Measurements from ENCODE around the gene CCDC47.
A peak's percentile ranks its signal among the peaks of the same experiment; 100 is the strongest.

The CCDC47 gene

DNA sequence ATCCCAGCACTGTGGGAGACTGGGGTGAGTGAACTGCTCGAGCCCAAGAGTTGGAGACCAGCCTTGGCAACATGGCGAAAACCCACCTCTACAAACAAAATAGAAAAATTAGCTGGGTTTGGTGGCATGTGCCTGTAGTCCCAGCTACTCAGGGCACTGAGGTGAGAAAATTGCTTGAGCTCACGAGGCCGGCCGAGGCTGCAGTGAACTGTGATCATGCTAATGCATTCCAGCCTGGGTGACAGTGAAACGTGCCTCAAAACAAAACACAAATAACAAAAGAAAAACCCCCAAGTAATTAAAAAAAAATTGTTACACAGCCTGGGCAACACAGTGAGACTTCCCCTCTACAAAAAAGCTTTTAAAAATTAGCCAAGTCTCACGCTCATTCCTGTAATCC, 5.0 kb downstream of the CCDC47 start:
- TF ChIP-seq POLR2A (IDR thresholded peaks at IDR 0.05; ENCODE audit: low read depth, low read length) = no peak
- FAIRE-seq = no peak

DNA sequence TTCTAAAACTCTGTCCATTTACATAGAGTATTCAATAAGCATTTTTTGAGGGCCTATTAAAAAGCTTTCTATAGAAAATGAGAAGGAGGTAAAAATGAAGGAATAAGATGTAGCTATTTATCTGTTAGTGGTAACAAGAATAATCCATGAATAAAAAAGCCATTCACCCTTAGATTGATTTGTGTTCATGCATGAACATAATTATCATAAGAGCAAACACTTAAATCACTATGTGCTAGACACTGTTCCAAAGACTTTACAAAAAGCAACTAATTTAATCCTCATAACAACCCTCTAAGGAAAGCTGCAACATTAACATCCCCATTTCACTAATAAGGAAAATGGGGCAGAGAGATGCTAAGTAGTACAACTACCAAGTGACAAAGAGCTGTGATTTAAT, 6.6 kb downstream of the CCDC47 start:
- no peak for TF ChIP-seq POLR2A (IDR thresholded peaks at IDR 0.05; ENCODE audit: low read depth, low read length)
- FAIRE-seq (no peak), DNase-seq (ENCODE audit: insufficient read length, low spot score) (no peak)

More for the DNA sequence above, 5.0 kb downstream of the CCDC47 start:
- no peak for DNase-seq (ENCODE audit: insufficient read length, low spot score)

DNA sequence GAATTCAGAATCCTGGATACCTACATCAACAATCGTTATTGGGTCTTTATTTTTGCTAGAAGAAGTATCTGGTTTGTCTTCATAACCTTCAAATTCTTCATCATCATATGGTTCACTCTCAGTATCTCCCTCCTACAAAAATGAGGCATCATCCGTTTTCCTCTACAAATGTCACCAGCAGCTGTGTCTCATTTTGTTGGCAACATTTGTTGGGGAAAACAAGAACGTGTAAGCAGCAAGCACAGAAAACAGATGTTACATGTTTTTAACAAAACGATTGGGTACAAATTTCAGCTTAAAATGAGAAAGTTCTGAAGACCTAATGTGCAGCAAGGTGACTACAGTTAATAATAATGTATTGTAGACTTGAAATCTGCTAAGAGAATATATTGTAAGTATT, 8.7 kb downstream of the CCDC47 start:
- no peak for TF ChIP-seq POLR2A (IDR thresholded peaks at IDR 0.05; ENCODE audit: low read depth, low read length)
- FAIRE-seq = no peak
- DNase-seq (ENCODE audit: insufficient read length, low spot score) = no peak

DNA sequence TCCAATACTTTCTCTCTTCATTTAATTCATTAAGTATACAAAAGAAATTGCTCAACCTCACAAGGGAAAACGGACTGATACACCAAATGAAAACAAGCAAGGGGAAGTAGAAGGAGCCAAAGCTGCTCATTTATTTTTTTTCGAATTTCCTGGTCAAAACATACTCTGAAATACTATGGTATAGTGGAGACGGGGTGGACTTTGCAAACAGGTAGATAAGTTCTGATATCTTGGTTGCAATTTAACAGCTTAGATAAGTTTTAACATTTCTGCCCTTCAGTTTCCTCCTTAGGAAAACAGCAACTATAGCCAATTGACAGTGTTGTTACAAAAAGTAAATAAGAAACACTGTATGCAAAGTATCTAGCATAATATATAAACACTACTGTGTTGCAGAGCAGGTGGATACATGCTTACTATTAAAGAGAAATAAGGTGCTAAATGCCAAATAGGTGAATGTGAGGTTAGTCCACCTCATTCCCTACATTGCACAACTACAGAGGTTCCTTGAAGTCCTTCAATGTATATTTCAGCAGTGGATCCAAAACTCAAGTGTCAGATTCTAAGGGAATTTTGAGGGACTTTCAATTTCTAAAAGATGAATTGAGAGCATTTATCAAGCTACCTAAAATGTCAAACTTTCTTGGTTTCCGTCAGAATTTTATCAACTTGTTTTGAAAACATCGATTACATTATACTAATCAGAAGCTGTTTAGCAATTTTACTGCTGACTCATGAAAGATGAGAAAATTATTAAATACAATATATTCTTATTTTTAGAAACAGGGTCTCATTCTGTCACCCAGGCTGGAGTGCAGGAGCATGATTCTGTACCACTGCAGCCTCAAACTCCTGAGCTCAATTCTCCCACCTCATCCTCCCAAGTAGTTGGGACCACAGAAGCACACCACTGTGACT, 11.0 kb downstream of the CCDC47 start:
- TF ChIP-seq POLR2A (IDR thresholded peaks at IDR 0.05; ENCODE audit: low read depth, low read length) = no peak
- DNase-seq (ENCODE audit: insufficient read length, low spot score) (no peak), FAIRE-seq (no peak)

DNA sequence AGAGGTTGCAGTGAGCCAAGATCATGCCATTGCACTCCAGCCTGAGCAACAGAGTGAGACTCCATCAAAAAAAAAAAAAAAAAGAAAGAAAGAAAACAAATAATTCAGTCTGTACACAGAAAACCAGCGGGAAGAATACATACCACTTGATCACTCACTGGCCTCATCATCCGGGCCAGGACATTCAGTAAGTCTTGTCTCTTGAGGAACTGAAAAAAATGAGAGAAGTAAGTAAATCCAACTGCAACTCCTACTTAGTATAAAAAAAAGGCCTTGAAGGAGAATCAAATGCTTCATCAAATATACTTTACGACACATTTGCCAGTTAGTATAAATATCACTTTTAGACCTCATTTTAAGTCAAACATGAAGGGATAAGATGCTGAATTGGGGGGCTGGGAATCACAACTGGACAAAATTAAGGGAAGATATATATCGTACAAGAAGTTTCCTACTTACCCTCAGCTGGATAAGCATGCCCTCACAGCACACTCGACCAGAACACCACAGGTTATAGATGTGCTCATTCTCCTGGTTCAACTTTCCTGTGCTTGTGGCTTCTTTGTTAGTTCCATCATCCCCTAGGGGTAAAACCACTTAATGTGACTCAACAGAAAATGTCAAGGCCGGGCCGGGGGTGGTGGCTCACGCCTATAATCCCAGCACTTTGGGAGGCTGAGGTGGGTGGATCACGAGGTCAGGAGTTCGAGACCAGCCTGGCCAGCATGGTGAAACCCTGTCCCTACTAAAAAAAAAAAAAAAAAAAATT, 12.4 kb downstream of the CCDC47 start:
- no peak for FAIRE-seq
- no peak for DNase-seq (ENCODE audit: insufficient read length, low spot score)
- no peak for TF ChIP-seq POLR2A (IDR thresholded peaks at IDR 0.05; ENCODE audit: low read depth, low read length)

DNA sequence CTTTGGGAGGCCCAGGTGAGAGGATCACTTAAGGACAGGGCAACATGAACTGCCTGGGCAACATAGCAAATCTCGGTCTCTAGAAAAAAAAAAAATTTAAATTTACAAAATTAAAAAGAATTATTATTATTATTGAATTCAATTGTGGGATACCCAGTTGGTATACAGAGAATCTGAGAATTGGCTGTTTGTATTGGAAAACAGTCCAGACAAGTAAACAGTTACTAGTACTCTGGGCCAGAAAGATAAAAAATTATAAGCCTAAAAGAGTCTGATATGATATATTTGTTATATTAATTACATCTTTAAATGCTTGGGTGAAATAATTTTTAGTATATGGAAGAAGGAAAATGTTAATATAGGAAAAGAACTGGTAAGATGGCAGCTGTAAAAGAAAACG, 15.0 kb downstream of the CCDC47 start:
- TF ChIP-seq POLR2A (IDR thresholded peaks at IDR 0.05; ENCODE audit: low read depth, low read length) = no peak
- no peak for FAIRE-seq
- no peak for DNase-seq (ENCODE audit: insufficient read length, low spot score)

DNA sequence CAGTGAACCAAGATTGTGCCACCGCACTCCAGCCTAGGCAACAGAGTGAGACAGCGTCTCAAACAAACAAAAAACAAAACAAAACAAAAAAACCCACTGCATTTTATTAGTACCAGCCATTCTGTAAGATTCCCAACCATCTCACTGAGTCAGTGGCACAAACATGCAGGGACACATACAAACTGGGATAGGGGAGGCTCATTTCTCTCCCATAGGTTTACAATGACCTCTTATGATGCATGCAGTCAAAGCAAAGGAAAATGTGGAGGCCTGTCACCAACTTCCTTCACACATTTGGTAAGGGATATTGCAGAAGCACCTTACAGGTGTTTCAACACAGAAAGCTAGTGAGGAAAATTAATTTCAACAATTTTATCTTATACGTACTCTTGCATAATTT, 19.4 kb downstream of the CCDC47 start:
- FAIRE-seq = no peak

DNA sequence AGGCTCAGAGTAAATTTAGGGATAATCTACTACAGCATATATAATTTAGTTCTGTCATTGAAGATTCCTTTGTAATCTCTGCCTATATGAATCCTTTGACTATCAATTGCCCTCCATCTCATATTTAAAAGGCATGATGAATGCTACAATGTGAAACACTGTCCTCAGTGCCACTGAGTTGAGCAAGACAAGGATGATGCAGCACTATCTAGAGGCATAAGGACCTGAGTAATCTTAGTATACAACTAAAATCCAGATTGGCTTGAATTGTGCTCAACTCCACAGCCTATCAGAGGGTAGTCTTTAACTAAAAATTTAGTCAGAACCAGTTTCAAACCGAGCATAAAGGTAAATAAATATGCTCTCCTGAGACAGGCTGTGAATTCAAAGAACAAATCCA, 20.2 kb downstream of the CCDC47 start:
- no peak for DNase-seq (ENCODE audit: insufficient read length, low spot score)
- FAIRE-seq = no peak
- TF ChIP-seq POLR2A (IDR thresholded peaks at IDR 0.05; ENCODE audit: low read depth, low read length) = no peak

More for the DNA sequence above, 19.4 kb downstream of the CCDC47 start:
- no peak for TF ChIP-seq POLR2A (IDR thresholded peaks at IDR 0.05; ENCODE audit: low read depth, low read length)
- DNase-seq (ENCODE audit: insufficient read length, low spot score) = no peak

DNA sequence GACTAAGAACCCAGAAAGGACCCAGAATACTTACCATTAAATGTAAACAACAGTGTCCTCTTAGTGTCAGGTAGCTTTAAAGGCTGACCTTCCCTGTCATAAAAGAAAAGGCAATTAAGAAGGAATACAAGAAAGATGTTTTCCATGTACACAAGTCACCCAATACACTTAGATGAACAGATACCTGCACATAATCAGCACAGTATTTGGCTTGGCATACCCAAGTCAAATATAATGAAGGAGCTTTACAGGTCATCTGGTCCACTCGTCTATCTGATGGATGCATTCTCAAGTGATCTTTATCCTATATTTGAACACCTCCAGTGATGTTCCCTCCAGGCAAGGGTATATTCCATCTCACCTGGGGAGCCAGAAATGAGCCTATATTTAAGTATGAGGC, 20.7 kb downstream of the CCDC47 start:
- FAIRE-seq (no peak), DNase-seq (ENCODE audit: insufficient read length, low spot score) (no peak)
- TF ChIP-seq POLR2A (IDR thresholded peaks at IDR 0.05; ENCODE audit: low read depth, low read length) = no peak

DNA sequence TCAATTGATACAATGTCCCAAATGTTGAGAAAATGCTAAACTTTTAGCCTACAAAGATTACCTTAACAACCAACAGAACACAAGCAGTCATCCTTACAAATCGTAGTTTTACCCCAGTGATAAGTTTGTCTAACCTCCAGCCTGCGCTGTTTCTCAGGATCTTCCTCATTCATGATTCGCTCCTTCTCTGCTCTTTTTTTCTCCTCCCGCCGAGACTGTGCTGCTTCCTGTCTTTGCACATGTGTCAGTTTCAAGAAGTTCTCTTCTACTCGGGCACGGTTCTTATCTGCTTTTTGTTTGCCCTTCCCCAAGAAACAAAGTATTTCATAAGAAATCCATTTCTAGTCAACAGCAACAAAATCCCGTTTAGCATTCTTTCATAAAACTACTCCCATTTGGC, 21.6 kb downstream of the CCDC47 start:
- DNase-seq (ENCODE audit: insufficient read length, low spot score) (no peak), FAIRE-seq (no peak)
- TF ChIP-seq POLR2A (IDR thresholded peaks at IDR 0.05; ENCODE audit: low read depth, low read length) = no peak

DNA sequence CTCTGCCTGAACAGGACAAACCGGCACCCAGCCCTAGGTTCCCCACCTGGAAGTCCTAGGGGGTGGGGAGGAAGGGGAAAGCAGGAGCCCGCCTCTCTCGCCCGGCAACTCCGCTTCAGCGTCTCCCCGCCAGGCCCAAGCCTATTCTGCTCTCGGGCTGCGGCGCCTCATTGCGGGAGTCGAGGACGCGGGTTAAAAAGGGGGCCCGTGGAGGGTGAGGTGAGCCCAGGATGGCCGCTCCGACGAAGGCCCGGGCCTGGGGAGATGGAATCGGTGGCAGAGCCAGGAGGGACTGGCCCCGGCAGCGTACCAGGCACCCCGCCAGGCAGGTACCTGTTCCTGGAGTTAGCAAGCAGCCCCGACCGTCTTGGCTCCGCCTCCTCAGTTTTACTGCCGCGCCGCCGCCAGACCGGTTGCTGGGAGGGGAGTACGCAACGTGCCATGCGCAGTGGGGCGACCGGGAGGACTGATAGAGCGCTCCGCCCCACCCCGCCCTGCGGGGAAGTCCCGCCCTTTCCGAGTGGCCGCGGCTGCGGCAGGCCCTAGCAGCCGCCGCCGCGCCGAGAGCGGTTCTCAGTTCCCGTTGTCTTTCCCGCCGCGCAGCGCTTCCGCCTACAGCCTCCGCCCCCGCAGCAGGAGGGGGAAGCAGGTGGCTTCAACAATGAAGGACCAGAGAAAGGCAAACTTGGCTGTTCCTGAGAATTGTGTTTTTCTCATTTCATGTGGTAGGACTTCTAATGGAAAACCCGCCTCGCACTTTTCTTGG, 31.8 kb downstream of the CCDC47 start, which contains the start of gene STRADA:
Gene STRADA (minus strand): TSS at position 392 of the 766 bp plus-strand sequence. CDS start 13,430 bp downstream, outside the sequence.
- FAIRE-seq (peak; percentile 90), DNase-seq (ENCODE audit: insufficient read length, low spot score) (peak; percentile 95)
- TF ChIP-seq POLR2A (IDR thresholded peaks at IDR 0.05; ENCODE audit: low read depth, low read length) = peak; percentile 70

DNA sequence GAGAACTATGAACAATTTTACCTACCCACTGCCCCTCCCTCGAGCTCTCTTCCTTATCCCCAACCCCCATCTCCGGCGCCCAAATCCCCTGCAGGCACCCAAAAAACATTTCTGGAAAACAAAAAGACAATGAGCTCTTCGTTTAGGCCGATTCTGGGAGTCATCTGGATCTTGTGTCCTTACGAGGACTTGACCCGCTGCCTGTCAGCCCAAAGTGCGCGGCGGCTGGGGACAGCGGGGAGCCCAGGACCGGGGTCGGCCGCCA, 32.3 kb downstream of the CCDC47 start:
- TF ChIP-seq POLR2A (IDR thresholded peaks at IDR 0.05; ENCODE audit: low read depth, low read length) = no peak
- FAIRE-seq (no peak), DNase-seq (ENCODE audit: insufficient read length, low spot score) (no peak)

DNA sequence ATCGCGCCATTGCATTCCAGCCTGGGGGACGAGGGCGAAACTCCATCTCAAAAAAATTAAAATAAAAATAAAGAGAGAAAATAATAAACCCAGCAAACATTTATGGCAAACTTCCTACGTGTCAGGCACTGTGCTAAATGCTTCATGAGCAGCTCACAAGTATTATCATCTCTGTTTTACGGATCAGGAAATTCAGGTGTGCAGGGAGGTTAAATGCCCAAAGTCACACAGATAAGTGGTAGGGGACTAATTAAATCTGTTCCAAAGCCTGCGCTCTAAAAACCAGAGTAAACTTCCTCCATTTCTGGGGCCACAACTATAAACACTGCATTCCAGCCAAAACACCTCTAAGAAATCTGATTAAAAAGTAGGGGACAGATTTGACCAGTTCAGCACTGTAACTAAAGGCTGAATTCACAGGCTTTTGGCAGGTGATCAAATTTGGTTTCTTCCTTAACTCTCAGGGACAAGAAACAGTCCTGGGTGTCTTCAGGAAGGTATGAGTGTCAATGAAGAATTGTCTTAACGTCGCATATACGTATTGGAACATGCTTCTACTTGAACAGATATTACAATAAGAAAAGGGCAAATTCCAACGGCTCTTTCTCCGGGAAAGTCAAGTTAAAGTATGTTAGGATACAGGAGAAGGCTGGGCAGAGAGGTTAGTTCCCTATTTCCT, 32.8 kb downstream of the CCDC47 start:
- FAIRE-seq = no peak
- TF ChIP-seq POLR2A (IDR thresholded peaks at IDR 0.05; ENCODE audit: low read depth, low read length) = no peak
- DNase-seq (ENCODE audit: insufficient read length, low spot score) = peak; percentile 9

Data from H54 (cell line).